Epithelial cell of umbilical artery (primary cell): ENCODE data around the gene FRMPD3. TPM values are rescaled to one million over a fixed set of nuclear protein-coding genes. Genes with fewer than 3 reads are reported as not detected.

Experiments used
- total RNA-seq: library from RNA; depleted of rRNA; stranded (reverse); fragments of >200 nt; gene quantifications from 2 replicates; pipeline ENCODE4 v1.2.3, GENCODE V29; 2014

FRMPD3 gene
- total RNA-seq: not detected in 2 replicates

DNA sequence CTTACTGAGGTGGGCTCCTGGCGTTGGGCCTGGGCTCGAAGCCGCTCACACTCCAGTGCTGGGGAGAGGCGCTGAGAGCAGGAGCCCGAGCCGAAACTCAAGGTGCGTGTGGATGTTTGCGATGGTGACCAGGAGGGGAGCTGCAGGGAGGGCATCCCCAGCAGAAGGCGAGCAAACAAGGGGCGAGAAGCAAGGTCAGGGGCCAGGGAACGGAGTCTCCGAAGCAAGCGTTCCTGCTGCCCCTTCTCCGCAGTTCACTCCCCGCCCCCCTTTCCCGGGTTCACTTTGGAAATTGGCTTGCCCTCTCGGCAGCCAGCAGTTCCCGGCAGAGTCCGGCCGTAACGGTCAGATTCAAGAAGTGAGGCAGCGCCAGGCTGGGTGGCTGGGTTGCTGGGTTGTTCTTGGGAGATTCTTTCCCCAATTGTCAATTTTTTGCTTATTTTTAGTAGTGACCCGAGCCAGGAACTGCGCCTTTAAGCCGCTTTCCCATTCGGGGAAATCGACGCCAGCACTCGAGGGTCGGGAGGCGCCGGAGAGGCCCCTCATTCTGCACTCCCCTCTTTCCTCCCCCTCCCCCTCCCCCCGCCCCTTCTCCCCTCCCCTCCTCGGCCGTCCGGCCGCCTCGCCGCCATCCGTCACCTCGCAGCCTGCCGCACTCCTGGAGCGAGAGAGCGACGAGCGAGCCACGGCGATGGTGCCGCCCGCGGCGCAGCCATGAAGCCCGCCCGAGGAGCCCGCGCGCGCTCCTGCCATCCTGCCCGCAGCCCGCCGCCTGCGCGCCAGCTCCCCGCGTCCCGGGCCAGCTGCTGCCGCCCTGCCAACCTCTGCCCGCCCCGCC, at the start of gene FRMPD3:
Gene FRMPD3, plus strand, starts transcription at position 655 of the 838 bp plus-strand sequence. CDS start 76,937 bp downstream, outside the sequence.

Other genes starting within 250 kb of the FRMPD3 start
- 0.15 TPM in 1 of 2 replicates, not detected in the other for gene NUP62CL, start 243.2 kb upstream of the FRMPD3 start, total RNA-seq
- gene DNAAF6, start 243.0 kb upstream of the FRMPD3 start, total RNA-seq: not detected in 2 replicates
- 29.6 and 40.6 TPM in 2 replicates for gene PRPS1, start 178.9 kb downstream of the FRMPD3 start, total RNA-seq